ENCODE results near the gene MAGOHB.

MAGOHB gene

GRCh38 chr12:10634427-10634826, 21.0 kb upstream of the MAGOHB start:
- Histone ChIP-seq H3K27me3 (replicated peaks; ENCODE audit: control insufficient read depth, insufficient read depth, low read length) (no peaks in the 10 kb centered on the region; the same call in 1 of the 2 replicates), H3K4me3 (replicated peaks; ENCODE audit: low read depth, low read length) (no peak overlapping the region), H3K36me3 (ENCODE audit: control insufficient read depth, insufficient read depth, low read length) (no peaks in the 10 kb centered on the region)
- TF ChIP-seq, protein P1, sequence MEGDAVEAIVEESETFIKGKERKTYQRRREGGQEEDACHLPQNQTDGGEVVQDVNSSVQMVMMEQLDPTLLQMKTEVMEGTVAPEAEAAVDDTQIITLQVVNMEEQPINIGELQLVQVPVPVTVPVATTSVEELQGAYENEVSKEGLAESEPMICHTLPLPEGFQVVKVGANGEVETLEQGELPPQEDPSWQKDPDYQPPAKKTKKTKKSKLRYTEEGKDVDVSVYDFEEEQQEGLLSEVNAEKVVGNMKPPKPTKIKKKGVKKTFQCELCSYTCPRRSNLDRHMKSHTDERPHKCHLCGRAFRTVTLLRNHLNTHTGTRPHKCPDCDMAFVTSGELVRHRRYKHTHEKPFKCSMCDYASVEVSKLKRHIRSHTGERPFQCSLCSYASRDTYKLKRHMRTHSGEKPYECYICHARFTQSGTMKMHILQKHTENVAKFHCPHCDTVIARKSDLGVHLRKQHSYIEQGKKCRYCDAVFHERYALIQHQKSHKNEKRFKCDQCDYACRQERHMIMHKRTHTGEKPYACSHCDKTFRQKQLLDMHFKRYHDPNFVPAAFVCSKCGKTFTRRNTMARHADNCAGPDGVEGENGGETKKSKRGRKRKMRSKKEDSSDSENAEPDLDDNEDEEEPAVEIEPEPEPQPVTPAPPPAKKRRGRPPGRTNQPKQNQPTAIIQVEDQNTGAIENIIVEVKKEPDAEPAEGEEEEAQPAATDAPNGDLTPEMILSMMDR (IDR thresholded peaks at IDR 0.05; ENCODE audit: insufficient read depth, low read length, poor library complexity, severe bottlenecking): no peak
- no peak for DNase-seq (ENCODE audit: extremely low read depth, insufficient read length)

DNA sequence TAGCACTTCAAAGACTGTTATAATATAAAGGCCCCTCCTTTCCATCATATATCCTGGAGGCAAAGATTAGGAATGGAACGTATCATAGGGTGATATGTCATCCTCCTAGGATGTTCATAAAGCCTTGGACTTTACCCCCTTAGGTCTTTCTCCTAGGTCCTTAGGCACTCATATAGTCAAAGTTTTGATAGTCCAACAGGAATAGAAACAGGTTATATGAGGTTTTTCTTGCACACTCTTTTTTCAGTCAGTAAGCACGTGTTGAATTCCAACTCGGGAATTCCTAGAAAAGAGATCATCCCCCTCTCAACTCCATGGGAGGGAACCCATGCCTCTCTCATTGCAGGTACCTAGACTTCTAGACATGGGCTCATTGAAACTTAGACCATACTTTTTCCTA, 20.1 kb upstream of the MAGOHB start:
- no peak for DNase-seq (ENCODE audit: extremely low read depth, insufficient read length)
- H3K36me3 ChIP-seq (ENCODE audit: control insufficient read depth, insufficient read depth, low read length): no peaks in the 10 kb centered on the region
- no peaks in the 10 kb centered on the region; the same call in 1 of the 2 replicates for H3K27me3 ChIP-seq (replicated peaks; ENCODE audit: control insufficient read depth, insufficient read depth, low read length)
- TF ChIP-seq, protein P1 (IDR thresholded peaks at IDR 0.05; ENCODE audit: insufficient read depth, low read length, poor library complexity, severe bottlenecking): no peak
- no peak overlapping the region for H3K4me3 ChIP-seq (replicated peaks; ENCODE audit: low read depth, low read length)

- Histone ChIP-seq H3K4me3 (replicated peaks; ENCODE audit: low read depth, low read length) (no peak overlapping the region), H3K27me3 (replicated peaks; ENCODE audit: control insufficient read depth, insufficient read depth, low read length) (no peaks in the 10 kb centered on the region; the same call in 1 of the 2 replicates), H3K36me3 (ENCODE audit: control insufficient read depth, insufficient read depth, low read length) (no peaks in the 10 kb centered on the region)
- DNase-seq (ENCODE audit: extremely low read depth, insufficient read length): no peak
- TF ChIP-seq, protein P1 (IDR thresholded peaks at IDR 0.05; ENCODE audit: insufficient read depth, low read length, poor library complexity, severe bottlenecking): no peak
Measured at GRCh38 chr12:10632226-10632625, 18.8 kb upstream of the MAGOHB start.

- H3K36me3 ChIP-seq (ENCODE audit: control insufficient read depth, insufficient read depth, low read length): no peaks in the 10 kb centered on the region
- no peak for DNase-seq (ENCODE audit: extremely low read depth, insufficient read length)
- H3K27me3 ChIP-seq (replicated peaks; ENCODE audit: control insufficient read depth, insufficient read depth, low read length): no peaks in the 10 kb centered on the region
- TF ChIP-seq, protein P1 (IDR thresholded peaks at IDR 0.05; ENCODE audit: insufficient read depth, low read length, poor library complexity, severe bottlenecking): no peak
- no peak overlapping the region for H3K4me3 ChIP-seq (replicated peaks; ENCODE audit: low read depth, low read length)
Measured at GRCh38 chr12:10624605-10625004, 11.2 kb upstream of the MAGOHB start.

DNA sequence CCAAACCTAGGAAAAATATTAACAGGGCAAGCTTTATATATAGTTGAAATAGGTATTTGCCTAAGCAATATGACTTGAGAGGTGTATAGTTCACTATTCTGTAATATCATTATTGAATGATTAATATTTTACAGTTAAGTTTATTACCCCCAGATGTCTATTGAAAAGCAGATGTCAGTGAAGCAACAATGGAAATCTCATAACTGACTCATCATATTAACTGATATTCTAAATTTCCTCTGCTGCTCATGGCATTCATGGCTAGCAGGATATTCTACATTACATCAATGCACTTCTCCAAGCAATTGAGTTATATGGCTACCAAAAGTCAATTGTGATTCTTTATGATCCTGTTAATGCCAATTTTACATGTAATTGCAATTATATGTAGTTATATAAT, 9.7 kb upstream of the MAGOHB start:
- H3K27me3 ChIP-seq (replicated peaks; ENCODE audit: control insufficient read depth, insufficient read depth, low read length): no peaks in the 10 kb centered on the region
- no peak for DNase-seq (ENCODE audit: extremely low read depth, insufficient read length)
- TF ChIP-seq, protein P1 (IDR thresholded peaks at IDR 0.05; ENCODE audit: insufficient read depth, low read length, poor library complexity, severe bottlenecking): no peak
- H3K36me3 ChIP-seq (ENCODE audit: control insufficient read depth, insufficient read depth, low read length): no peaks in the 10 kb centered on the region
- no peak overlapping the region for H3K4me3 ChIP-seq (replicated peaks; ENCODE audit: low read depth, low read length)

DNA sequence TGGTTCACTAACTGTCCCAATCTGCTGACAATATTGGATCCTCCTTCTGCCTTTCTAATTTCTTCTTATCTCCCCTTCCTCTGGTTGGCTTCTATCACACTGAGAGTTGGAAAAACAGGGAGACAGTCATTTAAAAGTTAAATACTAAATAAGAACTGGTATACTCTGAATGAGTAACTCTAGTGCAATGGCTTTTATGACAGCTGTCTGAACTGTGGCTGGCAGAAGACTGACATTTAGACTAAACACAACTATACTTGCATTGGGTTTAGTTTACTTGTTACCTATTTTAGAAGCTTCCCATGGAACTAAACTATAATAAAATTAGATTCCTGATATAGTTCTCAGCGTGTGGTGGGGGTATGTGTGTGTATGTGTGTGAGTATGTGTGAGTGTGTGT, 7.9 kb upstream of the MAGOHB start:
- H3K27me3 ChIP-seq (replicated peaks; ENCODE audit: control insufficient read depth, insufficient read depth, low read length): no peaks in the 10 kb centered on the region
- TF ChIP-seq, protein P1 (IDR thresholded peaks at IDR 0.05; ENCODE audit: insufficient read depth, low read length, poor library complexity, severe bottlenecking): no peak
- DNase-seq (ENCODE audit: extremely low read depth, insufficient read length): no peak

More for the DNA sequence above, 7.9 kb upstream of the MAGOHB start:
- H3K4me3 ChIP-seq (replicated peaks; ENCODE audit: low read depth, low read length): no peak overlapping the region
- no peaks in the 10 kb centered on the region for H3K36me3 ChIP-seq (ENCODE audit: control insufficient read depth, insufficient read depth, low read length)
